ENCODE measurements around the gene P2RY14.
A peak's percentile ranks its signal among the peaks of the same experiment; 100 is the strongest.
"Not testable (repeated sequence)": the region's sequence is repeated elsewhere in the genome, so short reads cannot be mapped to it uniquely, and the experiment has no call there.

P2RY14 gene

DNA sequence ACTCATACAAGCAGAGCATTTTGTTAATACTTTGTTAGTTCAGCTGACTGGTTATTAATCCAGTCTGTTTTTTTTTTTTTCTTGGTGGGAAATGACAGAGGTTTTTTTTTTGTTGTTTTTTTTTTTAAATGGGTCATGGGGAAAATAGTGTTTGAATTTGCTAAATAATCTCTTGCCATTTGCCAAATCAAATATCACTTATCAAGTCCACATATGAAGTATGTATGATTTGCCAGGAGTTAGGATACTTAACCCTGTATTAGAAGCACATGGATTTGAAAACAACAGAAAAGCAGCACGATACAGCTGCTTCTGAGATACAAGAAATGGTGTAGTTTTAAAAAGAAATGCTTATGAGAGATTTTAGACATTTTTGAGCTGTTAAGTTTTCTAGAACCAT is 21.6 kb downstream of the P2RY14 start:
- DNase-seq, result no peak

DNA sequence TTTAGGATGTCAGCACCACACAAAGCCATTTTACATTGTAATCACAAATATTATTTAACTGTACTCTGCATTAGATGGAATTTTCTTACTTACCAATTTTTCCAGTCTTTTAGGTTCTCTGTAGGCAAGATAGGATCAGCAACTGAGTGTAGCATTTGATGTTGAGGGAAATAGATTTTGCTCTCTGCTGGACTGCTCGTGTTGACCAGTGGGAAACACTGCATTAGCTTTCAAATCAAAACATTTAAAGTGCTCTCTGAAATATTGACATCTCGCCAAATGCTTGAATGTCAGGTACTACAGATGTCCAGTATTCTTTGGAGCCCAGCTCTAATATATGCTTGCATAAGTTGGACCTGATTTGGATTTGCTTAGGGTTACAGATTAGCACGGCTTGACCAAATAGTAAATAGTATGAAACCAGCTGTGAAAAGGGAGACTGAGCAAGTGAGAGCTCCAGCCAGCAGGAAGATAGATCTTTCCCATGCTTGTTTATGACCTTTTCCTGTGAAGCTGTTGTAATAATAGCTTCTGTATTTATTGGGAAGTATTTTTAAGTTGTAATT is 29.5 kb downstream of the P2RY14 start:
- DNase-seq, result no peak

DNA sequence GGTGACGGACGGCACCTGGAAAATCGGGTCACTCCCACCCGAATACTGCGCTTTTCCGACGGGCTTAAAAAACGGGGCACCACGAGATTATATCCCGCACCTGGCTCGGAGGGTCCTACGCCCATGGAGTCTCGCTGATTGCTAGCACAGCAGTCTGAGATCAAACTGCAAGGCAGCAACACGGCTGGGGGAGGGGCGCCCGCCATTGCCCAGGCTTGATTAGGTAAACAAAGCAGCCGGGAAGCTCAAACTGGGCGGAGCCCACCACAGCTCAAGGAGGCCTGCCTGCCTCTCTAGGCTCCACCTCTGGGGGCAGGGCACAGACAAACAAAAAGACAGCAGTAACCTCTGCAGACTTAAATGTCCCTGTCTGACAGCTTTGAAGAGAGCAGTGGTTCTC is 36.3 kb downstream of the P2RY14 start:
- DNase-seq, result not testable (repeated sequence)

DNA sequence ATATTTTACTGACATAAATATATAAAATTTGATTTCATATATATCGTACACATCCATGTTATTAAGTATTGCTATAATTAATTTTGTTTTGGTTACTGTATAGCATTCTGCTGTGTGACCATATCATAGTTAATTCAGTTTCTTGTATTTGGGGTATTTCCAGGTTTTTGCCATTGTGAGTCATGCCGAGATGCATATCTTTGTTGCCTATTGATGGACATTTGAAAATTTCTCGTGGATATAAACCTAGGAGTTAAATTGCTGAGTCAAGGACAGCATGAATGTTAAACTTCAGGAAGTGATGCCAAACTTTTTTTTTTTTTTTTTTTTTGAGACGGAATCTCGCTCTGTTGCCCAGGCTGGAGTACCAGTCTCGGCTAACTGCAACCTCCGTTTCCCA is 41.6 kb downstream of the P2RY14 start:
- no peak for DNase-seq

DNA sequence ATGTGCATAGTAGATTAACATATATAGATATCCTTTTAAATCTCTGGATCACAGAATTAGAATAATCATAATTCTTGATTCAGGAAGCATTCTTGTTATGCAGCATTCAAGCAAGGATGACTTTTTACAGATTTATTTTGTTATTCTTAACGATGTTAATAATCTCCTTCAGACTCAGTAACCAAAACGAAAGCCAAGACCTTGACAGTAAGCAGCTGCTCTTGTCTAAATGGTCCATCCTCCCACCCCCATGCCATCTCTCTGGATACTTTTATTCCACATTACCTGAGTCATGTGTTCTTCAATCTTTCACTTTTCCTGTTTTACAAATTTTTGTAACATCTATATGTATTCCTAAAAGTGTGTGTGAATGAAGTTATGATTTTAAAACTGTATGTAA is 42.0 kb downstream of the P2RY14 start:
- DNase-seq, result no peak

DNA sequence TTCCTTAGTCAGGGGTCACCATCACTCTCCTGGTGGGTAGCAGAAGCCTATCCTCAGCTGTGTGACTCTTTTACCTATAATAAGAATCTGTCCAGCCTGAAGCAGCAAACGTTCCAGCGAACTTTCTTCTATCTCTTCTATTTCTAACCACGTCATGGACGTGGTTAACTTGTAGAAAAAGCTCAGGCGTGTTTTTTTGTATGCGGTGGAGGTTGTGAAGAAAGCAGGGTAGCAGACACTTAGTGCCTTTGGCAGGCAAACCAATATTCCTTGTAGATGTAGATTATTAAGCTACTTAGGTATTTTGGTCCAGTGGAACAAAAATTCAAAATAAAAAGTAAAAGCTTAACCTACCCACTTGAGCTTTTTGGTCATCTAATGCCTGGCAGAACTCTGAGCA is 43.5 kb downstream of the P2RY14 start:
- DNase-seq, result no peak

DNA sequence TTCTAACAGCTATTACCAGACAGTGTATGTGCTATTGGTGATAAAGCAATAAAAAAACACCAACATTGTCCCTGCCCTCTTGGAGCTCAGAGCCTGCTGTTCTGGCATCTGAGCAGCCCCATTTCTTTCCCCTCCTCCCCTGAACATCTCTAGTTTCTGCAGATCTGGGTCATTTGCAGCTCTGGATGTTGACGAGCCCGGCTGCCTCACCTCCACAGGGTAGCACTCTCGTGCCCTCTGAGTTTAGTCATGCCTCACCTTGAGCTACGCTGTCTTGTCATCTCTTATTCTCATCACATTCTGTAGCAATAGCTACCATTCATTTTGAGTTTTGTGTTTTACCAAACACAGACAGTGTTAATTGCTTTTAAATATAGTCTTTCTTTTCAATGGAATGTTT is 45.4 kb downstream of the P2RY14 start:
- DNase-seq, result no peak

DNA sequence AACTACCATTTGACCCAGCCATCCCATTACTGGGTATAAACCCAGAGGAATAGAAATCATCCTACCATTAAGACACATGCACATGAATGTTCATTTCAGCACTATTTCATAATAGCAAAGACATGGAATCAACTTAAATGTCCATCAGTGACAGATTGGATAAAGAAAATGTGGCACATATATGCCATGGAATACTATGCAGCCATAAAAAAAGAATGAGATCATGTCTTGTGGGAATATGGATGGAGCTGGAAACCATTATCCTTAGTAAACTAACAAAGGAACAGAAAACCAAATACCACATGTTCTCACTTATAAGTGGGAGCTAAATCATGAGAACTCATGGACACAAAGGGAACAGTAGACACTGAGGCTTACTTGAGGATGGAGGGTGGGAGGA is 45.9 kb downstream of the P2RY14 start:
- not testable (repeated sequence) for DNase-seq

DNA sequence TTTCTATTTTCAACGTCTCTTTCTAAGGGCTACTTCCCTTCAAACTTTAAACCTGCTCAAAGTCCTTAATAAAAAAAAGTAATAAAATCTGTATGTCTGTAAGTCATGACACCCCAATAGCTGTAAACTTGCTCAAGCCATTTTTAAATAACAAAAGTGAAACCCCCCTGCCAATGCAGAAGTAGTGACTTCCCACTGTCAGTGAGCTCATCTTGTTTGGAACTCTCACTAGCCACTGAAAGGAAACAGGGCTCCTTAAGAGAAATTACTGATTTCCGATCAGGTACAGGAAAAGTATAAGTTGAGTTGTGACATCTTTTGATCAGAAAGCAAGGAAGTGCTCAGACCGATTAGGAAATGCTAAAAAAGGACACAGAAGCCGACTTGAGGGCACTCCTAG is 47.7 kb downstream of the P2RY14 start:
- DNase-seq, result no peak

DNA sequence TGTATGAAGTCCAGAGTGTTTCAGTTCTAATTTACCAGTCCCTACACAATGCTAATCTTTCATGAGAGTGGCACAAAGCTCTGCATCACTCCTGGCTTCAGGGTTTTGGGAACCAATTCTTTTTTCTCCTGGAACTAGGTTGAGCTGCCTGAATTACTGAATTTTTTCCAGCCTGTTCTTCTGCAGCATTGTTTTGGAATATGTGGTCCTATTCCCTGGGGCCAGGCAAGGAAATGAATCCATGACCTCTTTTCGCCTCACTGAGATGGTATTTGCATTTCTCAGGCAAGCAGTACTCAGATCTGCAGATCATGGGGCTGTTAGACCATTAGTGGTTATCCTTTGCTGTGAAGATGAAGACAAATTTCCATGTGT is 49.7 kb downstream of the P2RY14 start:
- no peak for DNase-seq

DNA sequence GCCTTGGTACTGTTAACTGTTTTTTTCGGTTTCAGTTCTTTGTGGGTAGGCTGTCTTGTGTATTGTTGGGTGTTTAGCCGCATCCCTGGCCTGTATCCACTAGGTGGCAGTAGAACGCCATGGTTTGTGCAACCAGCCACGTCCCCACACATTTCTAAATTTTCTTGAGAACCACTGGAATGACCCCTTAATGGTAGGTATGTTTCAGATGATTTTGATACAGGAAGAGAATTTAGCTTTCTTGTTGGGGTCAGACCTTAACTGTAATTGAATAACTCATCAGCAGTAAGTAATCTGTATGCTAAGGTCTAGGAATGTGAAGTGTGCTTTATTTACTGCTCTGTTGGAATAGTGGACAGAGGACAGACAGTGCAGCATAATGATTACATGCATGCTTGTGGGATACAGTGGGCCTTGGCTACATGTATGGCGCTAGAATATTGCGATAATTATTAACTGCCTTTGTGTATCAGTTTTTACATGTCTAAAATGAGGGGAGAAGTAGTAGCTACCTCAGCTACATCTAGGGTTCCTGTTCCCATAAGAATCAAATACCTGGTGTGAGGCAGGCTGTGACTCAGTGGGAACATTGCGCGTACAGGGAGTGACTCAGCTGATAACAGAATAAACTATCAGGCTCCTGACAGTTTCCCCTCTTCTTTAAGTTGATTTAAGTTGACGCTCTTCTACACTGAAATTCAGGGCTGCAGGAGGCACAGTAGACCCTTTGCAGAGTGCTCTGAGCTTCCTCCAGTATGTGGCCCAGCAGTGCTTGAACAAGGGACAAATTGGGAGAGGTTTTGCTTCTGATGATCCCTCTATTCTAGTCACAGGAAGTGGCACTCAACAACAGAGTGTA is 50.3 kb downstream of the P2RY14 start:
- peak; percentile 48 for DNase-seq

DNA sequence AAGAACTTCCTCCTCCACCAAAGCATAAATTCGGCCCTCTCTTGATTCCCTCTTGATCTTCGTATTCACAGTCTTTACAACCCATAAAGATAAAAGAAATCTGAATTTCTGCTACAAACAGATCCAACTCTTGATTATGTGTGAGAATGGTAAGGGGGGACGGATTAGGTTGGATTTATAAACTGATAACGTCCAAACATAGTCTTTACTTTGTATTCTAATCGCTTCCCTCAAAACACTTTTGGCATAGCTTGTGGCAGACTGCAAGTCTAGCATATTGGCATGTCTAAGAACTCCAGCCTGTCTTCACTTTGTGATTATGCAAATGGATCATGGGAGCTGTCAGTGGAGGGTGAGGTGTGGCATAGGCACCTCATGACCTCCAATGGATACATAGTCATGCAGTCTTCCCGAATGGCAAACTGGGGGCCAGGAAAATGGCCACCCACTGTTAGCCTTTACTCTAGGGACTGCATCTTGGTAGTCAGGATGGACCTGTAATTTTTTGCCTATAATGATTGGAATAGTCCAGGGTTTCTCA is 51.0 kb downstream of the P2RY14 start:
- no peak for DNase-seq

DNA sequence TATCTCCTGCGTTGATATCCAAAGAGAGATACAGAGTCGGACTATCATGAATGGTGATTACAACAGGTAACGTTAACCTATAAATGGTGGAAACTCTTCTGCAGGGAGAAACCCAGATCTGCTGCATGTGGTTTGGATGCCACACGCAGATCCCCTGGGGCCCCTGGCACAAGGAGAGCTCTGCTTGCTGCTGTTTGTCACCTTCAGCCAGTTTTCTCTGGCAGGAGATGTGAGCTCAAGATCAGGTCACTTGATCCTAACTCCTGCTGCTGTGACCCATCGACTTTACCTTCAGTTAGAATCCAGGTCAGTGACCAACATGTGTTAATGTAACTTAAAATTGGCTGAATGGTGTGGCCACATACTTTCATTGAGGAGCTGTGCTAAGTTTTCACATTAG is 51.5 kb downstream of the P2RY14 start:
- DNase-seq, result no peak

DNA sequence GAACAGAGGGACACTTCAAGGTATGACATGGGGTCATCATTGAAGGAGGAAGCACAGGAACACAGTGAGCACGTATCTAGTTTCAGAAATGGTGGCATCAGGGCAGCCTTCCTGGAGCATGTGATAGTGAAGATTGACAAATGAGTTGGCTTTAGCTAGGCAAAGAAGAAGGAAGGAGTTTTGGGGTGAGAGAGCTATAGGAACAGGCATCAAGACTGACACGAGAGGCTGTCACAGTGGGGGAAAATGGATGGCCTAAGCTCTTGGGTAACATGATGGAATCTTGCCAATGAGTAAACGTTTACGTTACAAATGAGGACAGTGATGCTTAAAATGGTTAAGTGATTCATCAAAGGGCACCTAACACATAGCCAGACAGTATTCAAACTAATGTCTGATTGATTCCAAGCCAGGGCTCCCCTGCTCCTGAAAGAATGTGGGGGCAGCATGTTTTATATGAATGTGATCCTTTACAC is 52.2 kb downstream of the P2RY14 start:
- DNase-seq, result no peak

DNA sequence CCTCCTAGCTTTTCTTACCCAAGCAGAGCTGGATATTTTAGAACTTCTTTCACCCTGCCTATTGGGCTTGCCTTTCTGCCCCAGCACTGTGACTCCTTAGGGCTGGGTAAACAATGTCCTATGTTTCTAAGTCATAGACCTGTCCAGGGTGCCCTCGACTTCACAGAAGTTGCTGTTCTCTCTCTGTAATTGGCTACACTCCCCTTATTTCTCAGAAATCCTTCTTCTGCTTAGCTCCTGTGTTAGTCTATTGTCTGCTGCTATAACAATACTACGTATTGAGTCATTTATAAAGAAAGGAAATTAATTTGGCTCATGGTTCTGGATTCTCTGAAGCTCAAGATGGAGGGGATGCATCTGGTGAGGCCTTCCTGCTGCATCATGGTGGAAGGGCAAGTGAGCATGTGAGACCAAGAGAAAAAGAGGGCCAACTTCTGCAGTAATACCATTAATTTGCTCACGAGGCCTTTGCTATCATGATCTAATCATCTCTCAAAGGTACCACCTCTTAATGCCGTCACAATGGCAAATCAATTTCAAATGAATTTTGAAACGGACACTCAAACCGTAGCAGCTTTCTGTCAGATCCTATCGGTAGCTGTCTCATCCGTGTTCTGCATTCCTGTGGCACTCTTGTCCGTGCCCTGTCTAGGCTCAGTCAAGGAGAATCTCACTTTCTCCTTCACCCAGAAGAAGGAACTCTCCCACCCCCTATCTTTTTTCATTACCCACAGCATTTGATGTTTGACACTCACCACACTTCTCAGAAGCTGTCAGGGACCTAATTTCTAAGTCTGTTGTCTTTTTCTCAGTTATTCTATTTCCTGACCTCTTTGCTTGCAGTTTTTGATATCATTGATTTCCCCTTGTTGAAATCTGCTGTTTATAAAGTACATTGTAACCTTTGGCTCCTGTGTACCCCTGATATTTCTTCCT is 53.0 kb downstream of the P2RY14 start:
- DNase-seq, result no peak

DNA sequence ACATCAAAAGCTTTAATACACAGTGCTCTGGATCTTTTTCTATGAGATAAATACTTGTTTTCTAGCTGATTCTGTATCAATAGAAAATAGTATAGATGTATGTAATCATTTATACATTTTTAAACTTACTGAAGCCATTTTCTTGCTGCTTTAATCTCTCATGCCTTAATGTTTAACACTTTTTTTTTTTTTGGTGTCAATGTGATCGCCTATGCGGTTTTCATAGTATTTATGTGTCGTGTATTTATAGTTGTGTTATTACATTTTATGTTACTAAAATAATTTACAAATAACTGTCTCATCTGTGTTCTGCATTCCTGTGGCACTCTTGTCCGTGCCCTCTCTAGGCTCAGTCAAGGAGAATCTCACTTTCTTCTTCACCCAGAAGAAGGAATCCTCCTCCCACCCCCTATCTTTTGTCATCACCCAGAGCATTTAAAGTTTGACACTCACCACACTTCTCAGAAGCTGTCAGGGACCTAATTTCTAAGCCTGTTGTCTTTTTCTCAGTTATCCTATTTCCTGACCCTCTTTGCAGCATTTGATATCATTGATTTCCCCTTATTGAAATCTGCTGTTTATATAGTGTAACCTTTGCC is 54.0 kb downstream of the P2RY14 start:
- DNase-seq, result no peak

DNA sequence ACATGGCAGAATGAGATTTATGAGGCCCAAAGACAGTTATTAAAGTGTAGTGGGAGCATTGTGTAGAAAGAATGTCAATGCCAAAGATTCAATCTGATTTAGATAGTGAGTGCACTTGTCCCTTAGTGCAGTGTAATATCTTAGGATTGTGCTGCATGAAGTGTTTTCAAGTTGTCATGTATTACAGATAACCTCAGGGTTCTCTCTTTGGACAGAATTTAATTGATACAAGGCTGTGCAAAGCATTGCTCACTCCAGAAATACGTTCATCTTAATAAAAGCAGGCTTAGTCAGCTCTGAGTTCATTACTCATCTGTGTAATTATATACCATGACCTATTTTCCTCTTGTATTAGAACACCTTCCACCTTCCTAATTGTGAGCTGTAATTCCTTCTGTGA is 59.3 kb downstream of the P2RY14 start:
- DNase-seq, result no peak

DNA sequence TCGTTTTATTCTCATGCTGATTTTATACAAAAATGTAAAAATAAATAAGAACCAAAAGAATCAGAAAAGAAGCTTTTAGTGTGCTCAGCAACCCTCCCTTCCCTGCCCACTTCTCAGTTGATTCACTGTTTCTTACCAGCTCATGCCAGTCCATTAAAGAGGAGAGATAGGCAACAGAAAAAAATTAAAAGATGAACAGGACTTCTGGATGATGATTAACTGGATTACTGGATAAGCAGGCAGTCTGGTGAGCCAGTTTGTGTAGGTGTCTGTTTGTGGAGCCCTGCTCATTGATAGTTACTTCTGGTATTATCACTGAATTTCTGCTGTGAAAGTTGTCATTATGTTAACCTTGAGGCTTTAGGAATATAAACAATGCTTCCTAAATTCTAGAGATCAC is 60.2 kb downstream of the P2RY14 start:
- DNase-seq, result no peak

DNA sequence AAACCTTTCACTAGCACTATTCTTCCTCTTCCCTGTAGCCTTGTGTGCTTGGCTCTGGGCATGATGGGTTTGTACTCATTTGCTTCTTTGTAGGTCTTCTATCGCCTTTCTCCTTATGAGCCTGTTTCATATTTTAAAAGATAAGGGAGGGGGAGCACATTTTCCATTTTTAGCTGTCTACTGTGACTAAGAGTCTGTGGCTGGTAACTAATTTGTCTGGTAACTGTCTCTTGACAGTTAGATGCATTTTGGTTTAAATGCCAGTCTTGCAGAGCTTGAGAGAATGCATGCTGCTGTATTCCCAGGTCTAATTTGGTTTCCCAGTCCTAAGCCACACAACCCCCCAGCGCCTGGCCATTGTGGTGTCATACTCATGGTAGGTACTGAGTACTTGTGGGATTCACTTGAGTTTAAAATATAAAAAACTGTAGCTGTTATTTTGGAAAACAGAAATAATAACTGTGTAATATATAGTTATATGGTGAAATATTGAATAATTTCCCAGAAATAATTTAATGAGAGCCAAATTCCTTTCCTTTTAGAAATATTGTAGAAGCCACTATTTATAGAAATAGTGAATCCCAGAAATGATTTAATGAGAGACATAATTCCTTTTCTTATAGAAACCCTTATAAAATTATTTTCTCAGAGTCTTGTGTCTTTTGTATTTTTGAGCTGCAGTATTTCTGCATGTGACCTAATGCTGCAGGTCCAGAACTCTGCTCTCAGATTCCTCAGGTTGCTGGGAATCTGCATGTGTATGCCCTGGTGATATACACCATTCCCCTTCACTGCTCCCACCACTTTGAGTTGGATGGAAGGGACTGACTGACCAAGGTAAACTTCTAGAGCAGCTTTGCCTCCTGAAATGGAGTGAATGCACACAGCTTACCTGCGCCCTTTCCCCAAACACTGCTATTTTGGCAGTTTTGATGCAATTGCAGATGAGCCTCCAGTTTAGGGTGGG is 61.4 kb downstream of the P2RY14 start:
- no peak for DNase-seq

DNA sequence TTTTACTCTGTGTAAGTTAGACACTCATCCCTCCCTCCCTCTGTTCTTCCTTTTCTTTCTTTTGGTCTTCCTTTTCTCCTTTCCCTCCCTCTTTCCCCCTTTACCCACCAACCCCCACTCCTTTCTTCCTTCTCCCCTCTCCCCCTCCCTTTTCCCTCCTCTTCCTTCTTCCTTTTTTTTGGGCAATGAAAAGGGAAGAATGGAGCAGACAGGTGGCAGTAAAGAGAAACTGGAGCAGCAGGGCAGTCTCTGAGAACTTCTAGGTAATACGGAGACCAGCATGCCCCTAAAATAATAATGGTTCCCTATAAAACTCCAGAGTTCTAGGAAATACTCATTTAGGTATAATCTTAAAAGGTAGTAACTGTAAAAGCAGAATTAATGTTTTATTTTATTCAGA is 63.9 kb downstream of the P2RY14 start:
- no peak for DNase-seq

DNA sequence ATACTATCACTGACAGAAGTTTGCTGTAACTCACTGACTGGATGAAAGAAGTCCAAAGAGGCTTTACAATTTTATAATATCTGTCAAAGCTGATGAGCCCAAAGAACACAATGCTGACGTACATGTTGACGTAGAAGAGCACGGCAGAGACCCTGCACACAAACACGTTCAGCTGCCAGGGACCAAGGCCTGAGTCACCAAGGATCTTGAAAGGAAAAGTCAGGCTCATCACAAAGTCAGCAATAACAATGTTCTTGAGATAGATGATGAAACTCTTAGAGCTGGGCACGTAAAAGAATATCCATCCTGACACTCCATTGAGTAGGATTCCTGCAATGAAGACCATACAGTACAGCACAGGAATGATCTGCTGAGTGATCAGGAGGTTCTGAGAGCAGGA is 64.5 kb downstream of the P2RY14 start:
- DNase-seq, result no peak

DNA sequence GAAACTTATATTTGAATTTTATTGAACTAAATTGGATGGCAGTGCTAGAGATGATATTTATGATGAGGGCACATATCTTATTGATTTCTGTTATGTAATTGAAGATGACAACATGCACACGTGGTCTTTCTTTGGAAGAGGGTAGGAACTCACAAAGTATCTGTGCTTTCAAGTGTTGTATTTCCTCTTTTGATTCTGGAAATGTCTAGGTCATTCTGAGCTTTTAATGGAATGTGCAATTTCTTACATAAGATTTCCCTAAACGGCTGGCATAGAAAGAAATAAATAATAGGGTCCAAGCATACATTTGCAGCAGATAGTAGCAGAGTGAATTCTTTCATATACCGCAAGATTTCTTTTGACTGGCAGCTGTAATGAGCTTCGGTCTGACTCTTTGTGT is 65.2 kb downstream of the P2RY14 start:
- DNase-seq, result no peak
